Stomach (tissue), 9 donors: Measurements from ENCODE around the gene COG3. TPM values are rescaled to one million over a fixed set of nuclear protein-coding genes. Genes with fewer than 3 reads are reported as not detected.
A peak's percentile ranks its signal among the peaks of the same experiment; 100 is the strongest.
"Not testable (repeated sequence)": the region's sequence is repeated elsewhere in the genome, so short reads cannot be mapped to it uniquely, and the experiment has no call there.

Experiments
- DNase-seq, 2 donors: peaks; one replicate each; pipeline versions ENCODE4 v3.0.0 to v3.0.0-alpha.2; 2013 to 2019
- H3K27ac ChIP-seq, 5 donors: fragments of 200-600 bp in 4 of 5; sonication (generic) in 4 of 5; one replicate each; pipeline ENCODE4 v1.5.1; 2013 to 2019; ENCODE audit warnings: mild to moderate bottlenecking in 1 of 5, moderate library complexity in 1 of 5
- H3K27me3 ChIP-seq, 3 donors: fragments of 200-600 bp; sonication (generic); one replicate each; pipeline ENCODE4 v1.5.1; 2017 to 2019; ENCODE audit warnings: mixed run types in 1 of 3
- H3K36me3 ChIP-seq, 4 donors: fragments of 200-600 bp; sonication (generic); 1 replicate in 3 of 4; 2 replicates in 1 of 4; pipeline ENCODE4 v1.5.1; 2016 to 2019
- H3K4me1 ChIP-seq, 4 donors: fragments of 200-600 bp; sonication (generic); one replicate each; pipeline ENCODE4 v1.5.1; 2016 to 2019
- H3K4me3 ChIP-seq, 4 donors: fragments of 200-600 bp; sonication (generic) in 3 of 4; one replicate each; pipeline ENCODE4 v1.5.1; 2016 to 2019; ENCODE audit warnings: mild to moderate bottlenecking in 1 of 4
- H3K9me3 ChIP-seq, 4 donors: fragments of 200-600 bp; sonication (generic); one replicate each; pipeline ENCODE4 v1.5.1; 2016 to 2019
- CTCF ChIP-seq, 7 experiments: fragments of 450-650 bp in 4 of 7; fragments of 200-600 bp in 3 of 7; sonication (generic) in 3 of 7; IDR thresholded peaks; one replicate each; pipeline ENCODE4 v1.5.1; 2016 to 2019; ENCODE audit warnings: antibody characterized with exemption in 7 of 7, control low read depth in 2 of 7, mild to moderate bottlenecking in 1 of 7
- EP300 ChIP-seq: sonication (generic); formaldehyde crosslinking; IDR thresholded peaks from one replicate; pipeline ENCODE4 v1.6.1; 2017; ENCODE audit warnings: antibody characterized with exemption
- POLR2A ChIP-seq, 4 donors: fragments of 450-650 bp; IDR thresholded peaks; one replicate each; pipeline ENCODE4 v1.6.1; 2016; ENCODE audit warnings: antibody characterized with exemption in 4 of 4, control low read depth in 2 of 4, mild to moderate bottlenecking in 1 of 4, moderate library complexity in 1 of 4
- POLR2AphosphoS5 ChIP-seq, 3 donors: sonication (generic); formaldehyde crosslinking; IDR thresholded peaks; one replicate each; pipeline ENCODE4 v1.6.1; 2016; ENCODE audit warnings: antibody characterized with exemption in 3 of 3
- WGBS, 5 donors: extraction: QIAGEN DNeasy Blood & Tissue Kit in 3 of 5; methylation state at CpG; one replicate each; pipeline versions ENCODE4 v1.1.5 to v1.1.7; 2013 to 2018; 5-methylcytosine and 5-hydroxymethylcytosine counted together
- intact Hi-C: fragments of 100-400 bp; cut with DNase I; formaldehyde crosslinking; loops from one replicate; pipeline ENCODE4 v1.15.1; 2023; ENCODE audit warnings: low total_unique reads
- polyA plus RNA-seq, 3 donors: library from polyadenylated mRNA; stranded (reverse); fragments of 200-250 nt; gene quantifications; one replicate each; pipeline ENCODE4 v1.2.3, GENCODE V29; 2013
- total RNA-seq, 5 donors: library from RNA; depleted of rRNA; stranded (reverse); fragments of >200 nt; gene quantifications; one replicate each; pipeline versions ENCODE4 v1.1.0 to v1.2.3, GENCODE V29; 2014 to 2016
- donor health status: healthy with polysubstance abuse.
- donor health status: Bipolar disorder and iron deficiency.
- donor health status: healthy.

COG3 gene
- total and polyA plus RNA-seq, 8 donors: 10.4 to 442 (median 39.7) TPM

- no peaks in the 10 kb centered on the region for H3K9me3 ChIP-seq
- 0% methylated on average over 38 to 64 of the region's 64 CpGs for WGBS, 5 donors
- peak within 1 kb of the TSS; percentile 52 to 78 (median 70) for H3K4me3 ChIP-seq
- H3K27ac ChIP-seq: peak within 1 kb of the TSS; percentile 87 to 95 (median 90)
- peaks cover 25 to 41% (median 34%) of the 10 kb centered on the region in 4 donors for H3K4me1 ChIP-seq
- intact Hi-C loops: no loop called here
- no peaks in the 10 kb centered on the region for H3K36me3 ChIP-seq
- TF ChIP-seq CTCF (IDR thresholded peaks at IDR 0.05) (no peak), POLR2A (IDR thresholded peaks at IDR 0.05) (peak in 1 of 4 donors; percentile 46), POLR2AphosphoS5 (IDR thresholded peaks at IDR 0.05) (peak; percentile 15 to 68 (median 68))
- peak; percentile 96 to 97 for DNase-seq
- no peaks in the 10 kb centered on the region for H3K27me3 ChIP-seq
Observed at GRCh38 chr13:45417790-45418534, 46.8 kb upstream of the COG3 start, which contains the start of gene SLC25A30. SLC25A30 (minus strand) TSS chr13:45418373; CDS start chr13:45411425, 6,948 bp downstream.

- H3K27ac ChIP-seq, H3K9me3 ChIP-seq, H3K36me3 ChIP-seq, H3K27me3 ChIP-seq, intact Hi-C loops, DNase-seq, H3K4me3 ChIP-seq: not testable (repeated sequence)
- WGBS, 5 donors: 95 to 98% (median 96%) methylated on average over 16 of the region's 16 CpGs
- H3K4me1 ChIP-seq: peaks cover 19 to 29% (median 22%) of the 10 kb centered on the region in 4 donors
Observed at GRCh38 chr13:45419389-45419788, 45.4 kb upstream of the COG3 start.

- 79 to 100% (median 95%) methylated on average over 1 of the region's 1 CpG for WGBS, 5 donors
- peaks cover 14 to 25% (median 18%) of the 10 kb centered on the region in 4 donors for H3K4me1 ChIP-seq
- no peak for DNase-seq
- no peaks in the 10 kb centered on the region for H3K9me3 ChIP-seq
- no peaks in the 10 kb centered on the region for H3K36me3 ChIP-seq
- TF ChIP-seq POLR2A (IDR thresholded peaks at IDR 0.05) (no peak), POLR2AphosphoS5 (IDR thresholded peaks at IDR 0.05) (no peak), EP300 (no peak), CTCF (IDR thresholded peaks at IDR 0.05) (no peak)
- H3K27me3 ChIP-seq: no peaks in the 10 kb centered on the region
- H3K27ac ChIP-seq: no peak overlapping the region
- intact Hi-C loops: no loop called here
- no peak overlapping the region for H3K4me3 ChIP-seq
Observed at GRCh38 chr13:45419945-45420344, 44.8 kb upstream of the COG3 start.

GRCh38 chr13:45422731-45423292 is 41.9 kb upstream of the COG3 start:
- no peak for DNase-seq
- Histone ChIP-seq H3K9me3 (no peaks in the 10 kb centered on the region), H3K27me3 (no peaks in the 10 kb centered on the region), H3K4me1 (no peaks in the 10 kb centered on the region), H3K36me3 (no peaks in the 10 kb centered on the region), H3K4me3 (no peak overlapping the region), H3K27ac (no peak overlapping the region)
- TF ChIP-seq POLR2AphosphoS5 (IDR thresholded peaks at IDR 0.05): no peak
- TF ChIP-seq POLR2A (IDR thresholded peaks at IDR 0.05): no peak
- TF ChIP-seq EP300: no peak
- no peak for TF ChIP-seq CTCF (IDR thresholded peaks at IDR 0.05)
- intact Hi-C loops: no loop called here
- WGBS, 5 donors: 76 to 88% (median 82%) methylated on average over 3 of the region's 3 CpGs

- H3K36me3 ChIP-seq, H3K27ac ChIP-seq, intact Hi-C loops, H3K9me3 ChIP-seq, H3K27me3 ChIP-seq, H3K4me1 ChIP-seq, DNase-seq, H3K4me3 ChIP-seq: not testable (repeated sequence)
- WGBS, 5 donors: 78 to 85% (median 82%) methylated on average over 16 of the region's 16 CpGs
Observed at GRCh38 chr13:45426056-45426841, 38.5 kb upstream of the COG3 start.
